Fibroblast of mammary gland (primary cell): ENCODE measurements around the gene GSTM4.
A peak's percentile ranks its signal among the peaks of the same experiment; 100 is the strongest.

Experiments
- DNase-seq: peaks from one replicate; pipeline ENCODE4 v3.0.0-alpha.2; 2010; ENCODE audit warnings: low read depth
- H3K4me3 ChIP-seq: 2 replicates; pipeline ENCODE4 v1.5.1; 2011; ENCODE audit warnings: low read depth, mild to moderate bottlenecking, low read length, moderate library complexity; ENCODE audit not compliant: control insufficient read depth
- CTCF ChIP-seq: conservative IDR thresholded peaks from 2 replicates; pipeline ENCODE4 v1.5.1; 2011; ENCODE audit warnings: low read depth, low read length, inconsistent platforms; ENCODE audit not compliant: control insufficient read depth, insufficient read depth

GSTM4 gene

GRCh38 chr1:109640285-109640865 lies 15.5 kb upstream of the GSTM4 start:
- no peak overlapping the region for H3K4me3 ChIP-seq
- DNase-seq = peak; percentile 66
- TF ChIP-seq CTCF = peak; percentile 96

GRCh38 chr1:109641078-109641740 lies 14.7 kb upstream of the GSTM4 start:
- H3K4me3 ChIP-seq = no peak overlapping the region
- DNase-seq = no peak
- TF ChIP-seq CTCF = no peak

- H3K4me3 ChIP-seq = no peak overlapping the region
- no peak for DNase-seq
- TF ChIP-seq CTCF = no peak
These were observed 14.0 kb upstream of the GSTM4 start for GRCh38 chr1:109641861-109642260.

DNA sequence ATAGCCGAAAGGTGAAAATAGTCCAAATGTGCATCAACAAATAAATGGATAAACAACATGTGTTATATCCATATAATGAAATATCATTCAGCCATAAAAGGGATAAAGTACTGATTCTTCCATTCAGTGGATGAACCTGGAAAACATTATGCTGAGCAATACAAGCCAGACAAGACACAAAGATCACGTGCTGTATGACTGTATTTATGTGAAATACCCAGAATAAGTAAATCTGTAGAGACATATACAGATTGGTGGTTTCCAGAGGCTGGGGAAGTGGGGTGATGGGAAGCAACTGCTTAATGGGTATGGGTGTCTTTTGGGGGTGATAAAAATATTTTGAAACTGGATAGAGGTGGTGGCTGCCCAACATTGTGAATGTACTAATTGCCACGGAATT lies 13.3 kb upstream of the GSTM4 start:
- TF ChIP-seq CTCF = no peak
- H3K4me3 ChIP-seq = no peak overlapping the region
- peak; percentile 54 for DNase-seq

DNA sequence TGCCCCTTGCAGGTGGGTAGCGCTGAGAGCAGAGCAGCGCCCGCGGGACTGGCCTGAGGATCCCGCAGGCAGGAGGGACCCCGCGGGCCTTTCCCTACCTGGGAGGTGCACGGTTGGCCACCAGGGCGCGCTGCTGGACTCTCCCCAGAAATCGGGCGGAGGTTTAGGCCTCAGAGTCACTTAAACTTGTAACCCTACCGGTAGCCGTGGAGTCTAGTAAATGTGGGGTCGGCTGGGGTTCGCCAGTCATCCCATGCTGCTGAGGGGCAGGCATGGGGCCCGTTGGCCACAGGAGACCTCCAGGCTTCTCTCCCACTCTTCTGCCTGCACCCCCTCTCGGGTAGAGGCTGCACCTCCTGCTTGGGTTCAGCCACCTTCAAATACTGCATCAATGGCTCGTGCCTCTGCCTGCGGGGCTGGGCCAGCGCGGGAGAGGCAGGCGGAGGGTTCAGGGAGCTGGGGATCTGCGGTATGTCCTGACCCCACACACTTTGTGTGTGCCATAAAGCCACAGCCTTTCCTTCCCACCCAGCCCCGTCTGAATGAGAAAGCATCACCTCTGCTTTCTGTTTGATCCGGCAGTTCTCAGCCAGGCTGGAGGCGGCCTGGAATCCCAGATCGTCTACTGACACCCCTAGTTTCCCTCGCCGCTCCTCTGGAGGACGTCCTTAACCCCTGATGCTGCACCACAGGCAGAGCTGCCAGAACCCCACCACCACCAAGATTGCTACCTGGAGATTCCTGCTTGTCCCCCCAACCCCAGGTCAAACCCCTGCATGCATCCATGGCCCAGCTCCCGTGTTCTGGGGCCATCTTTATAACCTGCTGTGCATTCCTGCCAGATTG lies 12.3 kb upstream of the GSTM4 start:
- no peak overlapping the region for H3K4me3 ChIP-seq
- peak; percentile 78 for TF ChIP-seq CTCF
- DNase-seq = peak; percentile 69

- no peak for TF ChIP-seq CTCF
- no peak overlapping the region for H3K4me3 ChIP-seq
- no peak for DNase-seq
These were observed 11.2 kb upstream of the GSTM4 start for GRCh38 chr1:109644670-109645069.
